HFFc6 (cell line): Measurements from ENCODE around the gene PDLIM7. TPM values are rescaled to one million over a fixed set of nuclear protein-coding genes. Genes with fewer than 3 reads are reported as not detected.

Experiments used
- DNase-seq: peaks from one replicate; pipeline ENCODE4 v3.0.0-alpha.2; 2018
- H3K27ac Mint-ChIP-seq: 2 replicates; pipeline ENCODE4 v1.8.0; 2020; ENCODE audit warnings: mild to moderate bottlenecking, mixed read lengths
- H3K27me3 Mint-ChIP-seq: 2 replicates; pipeline ENCODE4 v1.8.0; 2021; ENCODE audit warnings: mild to moderate bottlenecking, moderate library complexity, mixed read lengths; ENCODE audit not compliant: insufficient read depth
- H3K36me3 Mint-ChIP-seq: 2 replicates; pipeline ENCODE4 v1.8.0; 2021; ENCODE audit warnings: low read depth, mixed read lengths
- H3K4me1 Mint-ChIP-seq: 2 replicates; pipeline ENCODE4 v1.8.0; 2020; ENCODE audit warnings: low read depth, mixed read lengths
- H3K4me3 Mint-ChIP-seq: 2 replicates; pipeline ENCODE4 v1.8.0; 2020; ENCODE audit warnings: mild to moderate bottlenecking, moderate library complexity, mixed read lengths
- H3K9me3 Mint-ChIP-seq: 2 replicates; pipeline ENCODE4 v1.8.0; 2020; ENCODE audit warnings: mild to moderate bottlenecking, mixed read lengths
- total RNA-seq, 6 experiments: library from RNA; stranded (reverse); fragmentation: NEBNext Ultra II Directional; extraction: Animal tissue kit (Norgen Biotek cat#: 25700); gene quantifications; 2 replicates in 1 of 6; 3 replicates in 5 of 6; pipeline ENCODE4 v1.2.3, GENCODE V29; 2021
- TF ChIP-seq, protein P1 (sequence below): fragments of 200-600 bp; sonication (generic); IDR thresholded peaks from 2 replicates; pipeline ENCODE4 v1.5.0; 2021; ENCODE audit warnings: antibody characterized with exemption, mild to moderate bottlenecking

PDLIM7 gene
- total RNA-seq, 6 experiments from 2014 or later = 339 to 353 (median 343) TPM

DNA sequence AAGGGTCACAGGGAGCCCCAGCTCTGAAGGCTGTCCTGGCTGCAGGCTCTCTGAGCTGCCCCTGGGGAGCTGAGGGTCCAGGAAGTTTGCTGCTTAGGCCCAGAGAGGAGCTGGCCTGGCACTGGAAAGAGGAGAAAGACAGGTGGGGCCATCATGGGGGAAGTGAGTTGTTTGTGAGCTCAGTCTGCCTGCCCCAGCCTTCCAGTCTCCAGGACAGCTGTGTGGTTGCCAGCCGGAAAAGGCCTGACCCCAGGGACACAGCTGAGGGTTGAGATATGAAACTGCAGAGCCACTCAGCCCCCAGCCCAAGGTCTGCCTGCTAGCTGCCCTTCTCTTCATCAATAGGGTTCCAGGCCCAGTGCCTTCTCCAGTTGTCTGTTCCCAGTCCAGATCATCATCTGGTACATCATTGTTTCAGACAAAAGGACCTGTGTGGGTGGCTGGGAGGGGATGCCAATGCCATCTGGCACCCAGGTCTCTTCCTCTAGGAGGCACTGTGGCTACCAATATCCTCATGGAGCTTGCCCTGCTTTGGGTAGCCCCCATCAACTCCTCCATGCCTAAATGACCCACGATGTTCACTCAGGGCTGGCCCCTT, 23.6 kb upstream of the PDLIM7 start:
- H3K36me3 Mint-ChIP-seq = peaks cover 14% of the 10 kb centered on the region

DNA sequence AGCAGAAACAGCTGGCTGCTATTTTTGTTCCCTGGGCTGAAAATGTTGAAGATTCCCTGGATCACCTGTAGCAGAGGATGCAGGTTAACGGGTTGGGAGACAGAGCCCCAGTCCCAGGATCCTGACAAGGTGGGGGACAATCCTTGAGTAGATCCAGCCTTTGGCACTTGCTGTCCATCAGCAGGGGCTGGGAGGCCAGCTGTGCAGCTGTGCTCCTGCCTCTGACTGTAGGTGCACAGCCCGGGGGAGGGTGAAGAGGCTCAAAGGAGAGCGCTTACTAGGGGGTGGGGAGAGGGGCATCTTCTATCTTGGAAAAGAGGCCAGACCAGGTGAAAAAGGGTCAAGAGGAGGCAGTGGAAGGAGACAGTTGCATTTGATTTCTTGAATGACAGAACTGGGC, 22.9 kb upstream of the PDLIM7 start:
- no peaks in the 10 kb centered on the region for H3K9me3 Mint-ChIP-seq
- TF ChIP-seq, protein P1, sequence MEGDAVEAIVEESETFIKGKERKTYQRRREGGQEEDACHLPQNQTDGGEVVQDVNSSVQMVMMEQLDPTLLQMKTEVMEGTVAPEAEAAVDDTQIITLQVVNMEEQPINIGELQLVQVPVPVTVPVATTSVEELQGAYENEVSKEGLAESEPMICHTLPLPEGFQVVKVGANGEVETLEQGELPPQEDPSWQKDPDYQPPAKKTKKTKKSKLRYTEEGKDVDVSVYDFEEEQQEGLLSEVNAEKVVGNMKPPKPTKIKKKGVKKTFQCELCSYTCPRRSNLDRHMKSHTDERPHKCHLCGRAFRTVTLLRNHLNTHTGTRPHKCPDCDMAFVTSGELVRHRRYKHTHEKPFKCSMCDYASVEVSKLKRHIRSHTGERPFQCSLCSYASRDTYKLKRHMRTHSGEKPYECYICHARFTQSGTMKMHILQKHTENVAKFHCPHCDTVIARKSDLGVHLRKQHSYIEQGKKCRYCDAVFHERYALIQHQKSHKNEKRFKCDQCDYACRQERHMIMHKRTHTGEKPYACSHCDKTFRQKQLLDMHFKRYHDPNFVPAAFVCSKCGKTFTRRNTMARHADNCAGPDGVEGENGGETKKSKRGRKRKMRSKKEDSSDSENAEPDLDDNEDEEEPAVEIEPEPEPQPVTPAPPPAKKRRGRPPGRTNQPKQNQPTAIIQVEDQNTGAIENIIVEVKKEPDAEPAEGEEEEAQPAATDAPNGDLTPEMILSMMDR = no peak
- peak overlapping the region; percentile 22; the same call in 1 of the 2 replicates for H3K27ac Mint-ChIP-seq
- DNase-seq = no peak
- peaks cover 21% of the 10 kb centered on the region for H3K36me3 Mint-ChIP-seq
- no peak overlapping the region for H3K4me3 Mint-ChIP-seq
- H3K4me1 Mint-ChIP-seq = peaks cover 20% of the 10 kb centered on the region
- peaks cover 2% of the 10 kb centered on the region for H3K27me3 Mint-ChIP-seq

More for the DNA sequence above, 23.6 kb upstream of the PDLIM7 start:
- TF ChIP-seq, protein P1 = peak; percentile 40; the same call in 1 of the 2 replicates
- no peak overlapping the region; the same call in 1 of the 2 replicates for H3K27ac Mint-ChIP-seq
- DNase-seq = no peak
- peaks cover 2% of the 10 kb centered on the region for H3K27me3 Mint-ChIP-seq
- peaks cover 12% of the 10 kb centered on the region for H3K4me1 Mint-ChIP-seq
- no peak overlapping the region for H3K4me3 Mint-ChIP-seq
- H3K9me3 Mint-ChIP-seq = no peaks in the 10 kb centered on the region

DNA sequence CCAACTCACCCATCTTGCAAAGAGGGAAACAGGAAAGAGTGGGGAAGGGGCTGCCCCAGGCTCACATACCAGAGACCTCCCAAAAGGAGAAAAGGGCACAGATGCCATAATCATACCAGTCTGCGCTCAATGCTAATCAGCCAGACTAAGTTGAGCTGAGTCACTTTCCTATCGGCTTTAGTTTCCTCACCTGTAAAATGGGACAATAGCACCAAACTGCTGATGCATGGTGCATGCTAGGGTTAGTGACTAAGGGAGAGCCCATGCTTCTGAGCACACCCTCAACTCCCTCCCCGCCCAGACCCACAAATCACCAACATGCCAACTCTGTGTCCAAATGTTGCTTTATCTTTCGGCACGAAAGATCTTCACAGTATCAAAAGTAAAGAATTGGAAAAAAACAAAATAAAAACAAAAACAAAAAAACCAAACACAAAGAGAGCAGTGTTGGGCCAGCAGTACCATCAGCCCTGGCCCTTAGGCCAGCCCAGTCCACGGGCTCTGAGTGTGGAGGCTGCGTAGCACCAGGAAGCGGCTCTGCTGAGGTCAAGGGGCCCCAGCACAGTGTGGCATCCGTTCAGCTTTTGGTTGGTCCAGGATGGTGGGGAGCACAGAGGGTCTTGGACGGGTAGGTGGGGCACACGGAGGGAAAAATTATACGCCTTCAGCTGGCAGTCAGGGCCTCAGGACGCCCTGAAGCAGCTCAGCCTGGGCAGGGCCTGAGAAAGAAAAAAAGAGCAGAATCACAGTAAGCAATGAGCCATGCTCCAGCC, 22.2 kb upstream of the PDLIM7 start:
- H3K4me1 Mint-ChIP-seq = peaks cover 23% of the 10 kb centered on the region
- H3K4me3 Mint-ChIP-seq = no peak overlapping the region; the same call in 1 of the 2 replicates
- peaks cover 23% of the 10 kb centered on the region for H3K36me3 Mint-ChIP-seq
- peaks cover 2% of the 10 kb centered on the region for H3K27me3 Mint-ChIP-seq
- H3K27ac Mint-ChIP-seq = no peak overlapping the region; the same call in 1 of the 2 replicates
- TF ChIP-seq, protein P1 = no peak
- DNase-seq = no peak
- H3K9me3 Mint-ChIP-seq = no peaks in the 10 kb centered on the region

DNA sequence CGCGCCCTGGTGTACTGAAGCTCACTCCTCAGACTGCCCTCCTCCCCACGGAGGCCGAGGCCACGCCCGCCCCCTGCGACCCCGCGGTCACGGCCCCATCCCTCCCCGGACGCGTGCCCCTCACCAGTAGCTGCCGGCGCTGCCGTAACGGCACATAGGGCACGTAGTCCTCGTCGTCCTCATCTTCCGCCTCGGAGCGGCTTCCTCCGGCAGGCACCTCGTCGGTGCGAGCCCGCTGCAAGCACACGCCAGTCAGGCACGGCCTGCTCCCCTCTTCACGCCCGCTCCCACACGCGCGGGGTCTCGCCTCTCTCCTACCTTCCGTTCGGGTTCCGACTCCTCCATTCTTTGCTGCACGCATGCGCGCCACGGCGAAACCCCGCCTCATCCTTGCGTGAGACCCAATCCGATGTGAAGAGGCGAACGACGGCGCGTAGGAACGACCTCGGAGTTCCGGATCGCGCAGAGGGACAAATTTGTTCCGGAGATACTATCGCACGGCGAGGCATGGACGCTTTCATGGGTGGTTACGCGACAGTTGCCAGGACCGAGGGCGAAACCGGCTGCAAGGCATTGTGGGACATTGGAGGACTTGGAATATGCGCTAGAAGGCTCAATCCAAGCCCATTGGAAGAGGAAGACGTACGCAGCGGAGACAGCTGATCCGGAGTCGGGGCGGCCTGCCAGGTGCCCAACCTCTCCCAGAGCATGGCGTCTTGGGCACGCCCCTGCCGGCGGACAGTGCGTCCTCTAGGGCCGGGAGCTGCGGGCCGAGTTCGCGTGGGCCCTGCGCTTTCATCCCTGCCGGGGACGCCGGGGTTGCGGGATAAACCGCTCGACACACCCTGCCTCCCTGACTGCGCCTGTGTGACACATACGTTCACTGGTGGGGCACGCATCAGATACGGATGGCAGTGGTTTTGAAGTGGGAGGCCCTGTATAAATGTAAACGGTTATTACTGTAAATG, 19.5 kb upstream of the PDLIM7 start, which contains the start of gene DDX41:
TSS of gene DDX41 (minus strand) at position 361 of the 968 bp plus-strand sequence. CDS start at position 345, 16 bp downstream.
- Mint-ChIP-seq H3K27ac (peak within 1 kb of the TSS; percentile 84), H3K4me1 (peaks cover 23% of the 10 kb centered on the region), H3K4me3 (peak within 1 kb of the TSS; percentile 92), H3K36me3 (peaks cover 32% of the 10 kb centered on the region), H3K27me3 (peaks cover 2% of the 10 kb centered on the region; the same call in 1 of the 2 replicates), H3K9me3 (no peaks in the 10 kb centered on the region)
- TF ChIP-seq, protein P1 = no peak; the same call in 1 of the 2 replicates
- peak; percentile 99 for DNase-seq

DNA sequence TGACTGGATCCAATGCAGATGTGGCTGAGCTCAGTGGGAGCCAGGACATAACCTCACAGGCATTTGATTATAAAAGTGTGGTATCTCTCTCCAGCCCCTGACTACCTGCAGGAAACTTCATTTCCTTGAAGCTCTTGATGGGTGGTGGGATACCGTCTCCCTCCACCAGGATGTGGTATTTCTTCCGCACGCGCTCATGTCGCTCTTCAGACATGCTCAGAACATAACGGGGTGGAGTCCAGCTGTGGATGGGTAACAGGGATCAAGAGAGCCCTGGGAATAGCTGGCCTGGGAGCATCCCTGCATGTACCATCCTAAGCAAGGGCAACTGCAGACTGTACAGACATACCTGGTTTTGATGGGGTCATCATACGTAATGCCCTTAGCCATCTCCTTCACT, 18.2 kb upstream of the PDLIM7 start:
- TF ChIP-seq, protein P1 = peak; percentile 36; the same call in 1 of the 2 replicates
- Mint-ChIP-seq H3K9me3 (no peaks in the 10 kb centered on the region), H3K27ac (peak overlapping the region; percentile 84; the same call in 1 of the 2 replicates), H3K36me3 (peaks cover 38% of the 10 kb centered on the region), H3K4me1 (peaks cover 23% of the 10 kb centered on the region), H3K27me3 (peaks cover 2% of the 10 kb centered on the region; the same call in 1 of the 2 replicates), H3K4me3 (peak overlapping the region; percentile 92)
- no peak for DNase-seq
